Upper lobe of left lung (tissue), 6 donors: Measurements from ENCODE around the gene GSAP. TPM values are rescaled to one million over a fixed set of nuclear protein-coding genes. Genes with fewer than 3 reads are reported as not detected.

Experiments used
- ATAC-seq, 2 donors: fragments of 200-7000 bp; cut with Tn5 transposase; one replicate each; pipeline ENCODE4 v1.9.1; 2022; ENCODE audit warnings: mild to moderate bottlenecking in 2 of 2, moderate library complexity in 2 of 2; ENCODE audit not compliant: low FRiP score in 2 of 2
- DNase-seq, 2 donors: peaks; one replicate each; pipeline ENCODE4 v3.0.0-alpha.2; 2019 to 2020
- H3K27ac ChIP-seq, 4 donors: fragments of 200-600 bp; sonication (generic); one replicate each; pipeline ENCODE4 v1.5.1; 2016 to 2019
- H3K27me3 ChIP-seq, 4 donors: fragments of 200-600 bp; sonication (generic); one replicate each; pipeline ENCODE4 v1.5.1; 2017 to 2019
- H3K36me3 ChIP-seq, 4 donors: fragments of 200-600 bp; sonication (generic); one replicate each; pipeline ENCODE4 v1.5.1; 2016 to 2019
- H3K4me1 ChIP-seq, 4 donors: fragments of 200-600 bp; sonication (generic); one replicate each; pipeline ENCODE4 v1.5.1; 2018 to 2019
- H3K4me3 ChIP-seq, 4 donors: fragments of 200-600 bp; sonication (generic); one replicate each; pipeline ENCODE4 v1.5.1; 2017 to 2019; ENCODE audit warnings: mild to moderate bottlenecking in 2 of 4, moderate library complexity in 1 of 4
- H3K9me3 ChIP-seq, 4 donors: fragments of 200-600 bp; sonication (generic); one replicate each; pipeline ENCODE4 v1.5.1; 2018 to 2019
- CTCF ChIP-seq, 6 experiments: fragments of 450-650 bp in 4 of 6; fragments of 200-600 bp in 2 of 6; sonication (generic) in 2 of 6; IDR thresholded peaks; one replicate each; pipeline ENCODE4 v1.5.1; 2016 to 2019; ENCODE audit warnings: antibody characterized with exemption in 6 of 6
- EP300 ChIP-seq, 4 donors: sonication (generic); formaldehyde crosslinking; IDR thresholded peaks; one replicate each; pipeline ENCODE4 v1.5.1; 2017; ENCODE audit warnings: antibody characterized with exemption in 4 of 4, control low read depth in 2 of 4
- POLR2A ChIP-seq, 4 donors: fragments of 450-650 bp; IDR thresholded peaks; one replicate each; pipeline ENCODE4 v1.5.1; 2016 to 2017; ENCODE audit warnings: antibody characterized with exemption in 4 of 4, mild to moderate bottlenecking in 2 of 4
- POLR2AphosphoS5 ChIP-seq, 2 donors: sonication (generic); formaldehyde crosslinking; IDR thresholded peaks; one replicate each; pipeline ENCODE4 v1.5.1; 2017; ENCODE audit warnings: antibody characterized with exemption in 2 of 2
- WGBS, 2 donors: methylation state at CpG; one replicate each; pipeline ENCODE4 v1.1.5; 2017 to 2018; 5-methylcytosine and 5-hydroxymethylcytosine counted together
- total RNA-seq, 6 donors: library from RNA; depleted of rRNA in 4 of 6; stranded (reverse); fragments of >200 nt in 4 of 6; gene quantifications; one replicate each; pipeline versions ENCODE4 v1.1.0 to v1.2.1, GENCODE V29; 2016 to 2021
- donor health status: DM: no; HTN: no; CAD: no; lungs with moderate emphysema.
- donor health status: DM: no; HTN: yes; CAD: no; lungs with severe emphysema.

The GSAP gene
- total RNA-seq, 6 donors from 2014 or later: 44.0 to 160 (median 73.8) TPM

DNA sequence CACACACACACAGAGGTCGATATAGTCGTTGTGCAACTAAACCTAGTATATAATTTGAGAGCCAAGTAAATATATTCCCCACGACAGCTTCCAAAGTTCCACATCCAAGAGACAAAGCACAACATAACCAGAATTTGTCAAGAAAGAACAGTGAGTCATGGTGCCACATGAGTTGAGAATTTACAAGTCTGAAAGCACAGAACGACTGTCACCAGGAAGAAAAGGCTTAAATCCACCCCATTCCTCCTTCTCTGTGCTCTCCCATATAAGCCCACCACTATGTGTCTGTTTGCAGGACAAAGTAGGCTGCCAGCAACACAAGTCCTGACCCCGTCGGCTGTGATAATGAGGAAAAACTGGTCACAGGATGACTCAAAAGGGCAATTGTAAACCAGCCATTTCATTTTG lies 32.8 kb downstream of the GSAP start:
- no peaks in the 10 kb centered on the region for H3K9me3 ChIP-seq
- 75 to 84% methylated on average over 6 of the region's 6 CpGs for WGBS, 2 donors
- H3K4me1 ChIP-seq: peaks cover 4 to 10% (median 8%) of the 10 kb centered on the region in 4 donors
- H3K27me3 ChIP-seq: no peaks in the 10 kb centered on the region
- ATAC-seq (no peak), DNase-seq (no peak)
- no peak overlapping the region for H3K27ac ChIP-seq
- TF ChIP-seq POLR2A (IDR thresholded peaks at IDR 0.05) (no peak), POLR2AphosphoS5 (IDR thresholded peaks at IDR 0.05) (no peak), EP300 (IDR thresholded peaks at IDR 0.05) (no peak), CTCF (IDR thresholded peaks at IDR 0.05) (no peak)
- peaks cover 2 to 8% (median 7%) of the 10 kb centered on the region in 4 donors for H3K36me3 ChIP-seq
- H3K4me3 ChIP-seq: no peak overlapping the region

- no peak for ATAC-seq
- Histone ChIP-seq H3K27ac (no peak overlapping the region), H3K9me3 (no peaks in the 10 kb centered on the region), H3K4me3 (no peak overlapping the region), H3K36me3 (peaks cover 2 to 11% (median 9%) of the 10 kb centered on the region in 4 donors), H3K4me1 (peaks cover 0 to 3% (median 2%) of the 10 kb centered on the region in 4 donors), H3K27me3 (no peaks in the 10 kb centered on the region)
- TF ChIP-seq CTCF (IDR thresholded peaks at IDR 0.05): no peak
- no peak for TF ChIP-seq POLR2AphosphoS5 (IDR thresholded peaks at IDR 0.05)
- no peak for TF ChIP-seq EP300 (IDR thresholded peaks at IDR 0.05)
- TF ChIP-seq POLR2A (IDR thresholded peaks at IDR 0.05): no peak
- DNase-seq: no peak
These were observed 33.6 kb downstream of the GSAP start for GRCh38 chr7:77382532-77382931.

DNA sequence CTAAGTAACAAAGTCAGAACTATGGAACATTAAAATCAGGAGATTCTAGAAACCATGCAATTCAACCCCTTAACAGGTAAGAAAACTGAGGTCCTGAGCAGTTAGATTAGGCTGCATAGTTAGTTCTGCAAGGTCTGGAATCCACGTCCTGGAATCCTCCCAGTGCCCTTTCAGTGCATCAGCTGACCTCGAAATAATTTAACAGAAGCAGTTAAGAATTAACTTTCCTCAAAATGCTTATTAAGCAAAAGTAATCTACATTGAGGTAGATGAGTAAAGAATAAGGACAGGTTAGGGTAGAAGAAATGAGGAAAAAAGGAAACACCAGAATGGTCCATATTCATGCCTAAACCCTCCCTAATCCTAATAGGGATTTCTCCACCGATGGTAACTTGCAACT lies 37.6 kb downstream of the GSAP start:
- DNase-seq (no peak), ATAC-seq (no peak)
- Histone ChIP-seq H3K36me3 (peaks cover 10 to 24% (median 17%) of the 10 kb centered on the region in 4 donors), H3K27me3 (no peaks in the 10 kb centered on the region), H3K27ac (no peak overlapping the region), H3K4me1 (no peaks in the 10 kb centered on the region), H3K4me3 (no peak overlapping the region), H3K9me3 (no peaks in the 10 kb centered on the region)
- no peak for TF ChIP-seq POLR2AphosphoS5 (IDR thresholded peaks at IDR 0.05)
- no peak for TF ChIP-seq CTCF (IDR thresholded peaks at IDR 0.05)
- TF ChIP-seq EP300 (IDR thresholded peaks at IDR 0.05): no peak
- no peak for TF ChIP-seq POLR2A (IDR thresholded peaks at IDR 0.05)
- WGBS, 2 donors: 89 to 91% methylated on average over 3 of the region's 3 CpGs

DNA sequence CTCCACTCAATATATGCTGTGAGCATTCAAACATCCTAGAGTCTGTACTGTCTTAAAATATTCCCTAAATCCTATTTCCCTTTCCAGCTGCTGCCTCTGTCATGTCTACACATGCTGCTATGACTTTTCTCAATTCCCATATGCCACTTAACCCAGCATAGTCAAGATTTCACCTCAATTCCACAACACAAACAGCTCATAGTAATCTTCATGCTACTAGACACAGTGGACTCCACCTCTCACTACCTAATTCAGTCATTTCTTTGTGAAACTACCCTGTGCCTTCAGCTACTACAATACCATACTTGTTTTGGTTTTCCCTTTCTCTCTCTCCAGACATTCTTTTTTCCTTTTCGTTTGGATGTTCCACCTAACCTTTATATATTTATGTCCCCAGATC lies 45.5 kb downstream of the GSAP start:
- DNase-seq (no peak), ATAC-seq (no peak)
- TF ChIP-seq POLR2AphosphoS5 (IDR thresholded peaks at IDR 0.05) (no peak), EP300 (IDR thresholded peaks at IDR 0.05) (no peak), CTCF (IDR thresholded peaks at IDR 0.05) (no peak), POLR2A (IDR thresholded peaks at IDR 0.05) (no peak)
- Histone ChIP-seq H3K27ac (no peak overlapping the region), H3K9me3 (no peaks in the 10 kb centered on the region), H3K4me3 (no peak overlapping the region), H3K27me3 (no peaks in the 10 kb centered on the region), H3K4me1 (peaks cover 0 to 4% (median 0%) of the 10 kb centered on the region in 4 donors), H3K36me3 (peaks cover 3 to 18% (median 7%) of the 10 kb centered on the region in 4 donors)
- WGBS, 2 donors: 66 to 74% methylated on average over 1 of the region's 1 CpG

GRCh38 chr7:77368974-77369373 lies 47.2 kb downstream of the GSAP start:
- peaks cover 0 to 4% (median 0%) of the 10 kb centered on the region in 4 donors for H3K4me1 ChIP-seq
- H3K9me3 ChIP-seq: no peaks in the 10 kb centered on the region
- 55 to 64% methylated on average over 2 of the region's 2 CpGs for WGBS, 2 donors
- H3K36me3 ChIP-seq: peaks cover 3 to 15% (median 6%) of the 10 kb centered on the region in 4 donors
- H3K27me3 ChIP-seq: no peaks in the 10 kb centered on the region
- no peak overlapping the region for H3K4me3 ChIP-seq
- no peak for ATAC-seq
- DNase-seq: no peak
- H3K27ac ChIP-seq: no peak overlapping the region
- peak in 2 of 6 experiments; percentile 22 for TF ChIP-seq CTCF (IDR thresholded peaks at IDR 0.05)
- no peak for TF ChIP-seq POLR2A (IDR thresholded peaks at IDR 0.05)
- TF ChIP-seq EP300 (IDR thresholded peaks at IDR 0.05): no peak
- TF ChIP-seq POLR2AphosphoS5 (IDR thresholded peaks at IDR 0.05): no peak
